Measurements from ENCODE around the gene TAGLN3. TPM values are rescaled to one million over a fixed set of nuclear protein-coding genes. Genes with fewer than 3 reads are reported as not detected.
A peak's percentile ranks its signal among the peaks of the same experiment; 100 is the strongest.

TAGLN3 gene
- total and polyA plus RNA-seq, 2 donors (not counting 3 experiments of a cell fraction or from before 2014, with no cell fraction given): not detected

- peaks cover 6 to 11% of the 10 kb centered on the region in 2 experiments for H3K36me3 ChIP-seq (ENCODE audit: control insufficient read depth in 2 of 2, extremely low read depth in 1 of 2, insufficient read depth in 2 of 2, low read length in 2 of 2)
- TF ChIP-seq JUN (IDR thresholded peaks at IDR 0.05; ENCODE audit: borderline replicate concordance, insufficient read depth, insufficient read length, low read depth) (peak; percentile 36), EZH2 (IDR thresholded peaks at IDR 0.05; ENCODE audit: borderline replicate concordance, low read depth, low read length, severe bottlenecking) (no peak), FOS (IDR thresholded peaks at IDR 0.05; ENCODE audit: borderline replicate concordance, insufficient read depth, low read length) (peak; percentile 58), MYC (IDR thresholded peaks at IDR 0.05; ENCODE audit: low read depth, low read length) (no peak)
- no peak overlapping the region for H3K4me2 ChIP-seq (ENCODE audit: insufficient read depth, low read length)
- H3K9me1 ChIP-seq (replicated peaks; ENCODE audit: control insufficient read depth, extremely low read depth, insufficient read depth, low read length): no peaks in the 10 kb centered on the region
- dilution Hi-C loops (cut with MboI; ENCODE audit: extremely low pct_ligation_motif_present, low sequenced_read_pairs) (no loop called here), intact Hi-C loops (cut with micrococcal nuclease) (no loop called here)
- peaks cover 26% of the 10 kb centered on the region for H3K4me1 ChIP-seq (ENCODE audit: control insufficient read depth, extremely low read depth, insufficient read depth, low read length)
- POLR2A ChIA-PET: no interaction called here
- peak; percentile 49 for DNase-seq (ENCODE audit: low read depth, low spot score)
- no peak for FAIRE-seq
- H3K4me3 ChIP-seq (replicated peaks in 1 of 3; ENCODE audit: insufficient read depth in 1 of 3, low read depth in 1 of 3, low read length in 3 of 3): no peak overlapping the region
- CTCF ChIA-PET: interaction anchor here (1.0 to 1.2 kb wide), 2 partner anchors 68 to 247 kb away, joined by 3 to 4 read pairs; no protein-coding TSS in a partner anchor
- no peaks in the 10 kb centered on the region for H3K27me3 ChIP-seq (ENCODE audit: control insufficient read depth in 2 of 2, insufficient read depth in 2 of 2, low read length in 2 of 2)
- BruUV-seq (replicated peaks): no TSS peak
- H4K20me1 ChIP-seq (replicated peaks; ENCODE audit: control insufficient read depth, extremely low read depth, insufficient read depth, low read length): no peaks in the 10 kb centered on the region
- peak overlapping the region; percentile 34 for H3K27ac ChIP-seq (ENCODE audit: insufficient read depth, low read depth, low read length)
- no peaks in the 10 kb centered on the region for H3K9me3 ChIP-seq (replicated peaks; ENCODE audit: control insufficient read depth, insufficient read depth, low read length)
- no peak overlapping the region for H3K9ac ChIP-seq (replicated peaks; ENCODE audit: extremely low read depth, insufficient read depth, low read length)
- H3K79me2 ChIP-seq (ENCODE audit: control insufficient read depth, insufficient read depth, low read length): no peaks in the 10 kb centered on the region
- H2AFZ ChIP-seq (ENCODE audit: low read depth, low read length): no peak overlapping the region
These were observed 35.3 kb upstream of the TAGLN3 start for GRCh38 chr3:111963424-111963823.

- Histone ChIP-seq H3K79me2 (ENCODE audit: control insufficient read depth, insufficient read depth, low read length) (no peaks in the 10 kb centered on the region), H3K9me1 (replicated peaks; ENCODE audit: control insufficient read depth, extremely low read depth, insufficient read depth, low read length) (no peaks in the 10 kb centered on the region), H3K27me3 (ENCODE audit: control insufficient read depth in 2 of 2, insufficient read depth in 2 of 2, low read length in 2 of 2) (no peaks in the 10 kb centered on the region), H3K4me1 (ENCODE audit: control insufficient read depth, extremely low read depth, insufficient read depth, low read length) (peaks cover 26% of the 10 kb centered on the region), H3K27ac (ENCODE audit: insufficient read depth, low read depth, low read length) (no peak overlapping the region), H3K9ac (replicated peaks; ENCODE audit: extremely low read depth, insufficient read depth, low read length) (no peak overlapping the region), H3K9me3 (replicated peaks; ENCODE audit: control insufficient read depth, insufficient read depth, low read length) (no peaks in the 10 kb centered on the region), H2AFZ (ENCODE audit: low read depth, low read length) (no peak overlapping the region), H3K4me2 (ENCODE audit: insufficient read depth, low read length) (no peak overlapping the region), H3K36me3 (ENCODE audit: control insufficient read depth in 2 of 2, extremely low read depth in 1 of 2, insufficient read depth in 2 of 2, low read length in 2 of 2) (peaks cover 10 to 11% of the 10 kb centered on the region in 2 experiments), H4K20me1 (replicated peaks; ENCODE audit: control insufficient read depth, extremely low read depth, insufficient read depth, low read length) (no peaks in the 10 kb centered on the region), H3K4me3 (replicated peaks in 1 of 3; ENCODE audit: insufficient read depth in 1 of 3, low read depth in 1 of 3, low read length in 3 of 3) (no peak overlapping the region)
- DNase-seq (ENCODE audit: low read depth, low spot score) (no peak), FAIRE-seq (no peak)
- intact Hi-C loops (cut with micrococcal nuclease): no loop called here
- dilution Hi-C loops (cut with MboI; ENCODE audit: extremely low pct_ligation_motif_present, low sequenced_read_pairs): no loop called here
- POLR2A ChIA-PET: interaction anchor here (0.6 kb wide), 1 partner anchor 114 kb away, joined by 3 read pairs; no protein-coding TSS in a partner anchor
- CTCF ChIA-PET: interaction anchor here (1.1 to 7.9 kb wide), 9 partner anchors 9 to 247 kb away, joined by 3 to 239 read pairs (median 20); partner anchors contain the start of gene PHLDB2
- no TSS peak for BruUV-seq (replicated peaks)
- TF ChIP-seq POLR2A (IDR thresholded peaks at IDR 0.05; ENCODE audit: low read depth, low read length): no peak
- no peak for TF ChIP-seq GATA2 (IDR thresholded peaks at IDR 0.05; ENCODE audit: insufficient read depth, insufficient read length, low read depth, low read length)
- no peak for TF ChIP-seq MAX (IDR thresholded peaks at IDR 0.05; ENCODE audit: insufficient read depth, insufficient read length)
- no peak for TF ChIP-seq MYC (IDR thresholded peaks at IDR 0.05; ENCODE audit: low read depth, low read length)
- TF ChIP-seq, protein P1, sequence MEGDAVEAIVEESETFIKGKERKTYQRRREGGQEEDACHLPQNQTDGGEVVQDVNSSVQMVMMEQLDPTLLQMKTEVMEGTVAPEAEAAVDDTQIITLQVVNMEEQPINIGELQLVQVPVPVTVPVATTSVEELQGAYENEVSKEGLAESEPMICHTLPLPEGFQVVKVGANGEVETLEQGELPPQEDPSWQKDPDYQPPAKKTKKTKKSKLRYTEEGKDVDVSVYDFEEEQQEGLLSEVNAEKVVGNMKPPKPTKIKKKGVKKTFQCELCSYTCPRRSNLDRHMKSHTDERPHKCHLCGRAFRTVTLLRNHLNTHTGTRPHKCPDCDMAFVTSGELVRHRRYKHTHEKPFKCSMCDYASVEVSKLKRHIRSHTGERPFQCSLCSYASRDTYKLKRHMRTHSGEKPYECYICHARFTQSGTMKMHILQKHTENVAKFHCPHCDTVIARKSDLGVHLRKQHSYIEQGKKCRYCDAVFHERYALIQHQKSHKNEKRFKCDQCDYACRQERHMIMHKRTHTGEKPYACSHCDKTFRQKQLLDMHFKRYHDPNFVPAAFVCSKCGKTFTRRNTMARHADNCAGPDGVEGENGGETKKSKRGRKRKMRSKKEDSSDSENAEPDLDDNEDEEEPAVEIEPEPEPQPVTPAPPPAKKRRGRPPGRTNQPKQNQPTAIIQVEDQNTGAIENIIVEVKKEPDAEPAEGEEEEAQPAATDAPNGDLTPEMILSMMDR (IDR thresholded peaks at IDR 0.05; ENCODE audit: extremely low read depth in 1 of 2, insufficient read depth in 1 of 2, low read depth in 1 of 2, low read length in 2 of 2): no peak
- TF ChIP-seq FOS (IDR thresholded peaks at IDR 0.05; ENCODE audit: borderline replicate concordance, insufficient read depth, low read length): no peak
- no peak for TF ChIP-seq EZH2 (IDR thresholded peaks at IDR 0.05; ENCODE audit: borderline replicate concordance, low read depth, low read length, severe bottlenecking)
- TF ChIP-seq JUN (IDR thresholded peaks at IDR 0.05; ENCODE audit: borderline replicate concordance, insufficient read depth, insufficient read length, low read depth): no peak
- TF ChIP-seq POLR2AphosphoS5 (IDR thresholded peaks at IDR 0.05; ENCODE audit: insufficient read depth, low read depth, low read length): no peak
These were observed 33.2 kb upstream of the TAGLN3 start for GRCh38 chr3:111965484-111965883.

All from endothelial cell of umbilical vein (primary cell).